HEK293 (cell line): Measurements from ENCODE around the gene TRAFD1.

Experiments
- CTCF ChIA-PET: fragments of 350-600 bp; formaldehyde crosslinking; extraction: SDS; loops from one replicate; lab custom pipeline; 2021; ENCODE audit warnings: antibody characterized with exemption; lab: Yijun Ruan, JAX
- POLR2A ChIA-PET: fragments of 300-600 bp; formaldehyde crosslinking; extraction: SDS; loops from one replicate; lab custom pipeline; 2020; ENCODE audit warnings: antibody characterized with exemption, inconsistent platforms; lab: Yijun Ruan, JAX
- H3K27ac ChIP-seq: fragments of 200-500 bp; sonication (Bioruptor generic); 2 replicates; pipeline ENCODE4 v1.5.1; 2014; ENCODE audit warnings: low read depth, low read length, control low read depth, inconsistent platforms; ENCODE audit errors: extremely low read depth
- H3K36me3 ChIP-seq, 2 experiments: fragments of 200-500 bp in 1 of 2; sonication (Bioruptor generic) in 1 of 2; 1 replicate in 1 of 2; 2 replicates in 1 of 2; pipeline ENCODE4 v1.5.1; 2014 to 2017; ENCODE audit warnings: inconsistent platforms in 2 of 2, low read length in 2 of 2; ENCODE audit not compliant: control insufficient read depth in 2 of 2, insufficient read depth in 1 of 2
- H3K4me1 ChIP-seq: fragments of 200-500 bp; sonication (Bioruptor generic); 2 replicates; pipeline ENCODE4 v1.5.1; 2014; ENCODE audit warnings: mild to moderate bottlenecking, low read length, inconsistent platforms; ENCODE audit not compliant: control insufficient read depth, insufficient read depth
- H3K4me3 ChIP-seq: 2 replicates; pipeline ENCODE4 v1.5.1; 2011; ENCODE audit warnings: low read depth, mild to moderate bottlenecking, control low read depth, low read length, moderate library complexity
- H3K9me3 ChIP-seq: fragments of 200-500 bp; sonication (Bioruptor generic); 2 replicates; pipeline ENCODE4 v1.5.1; 2014; ENCODE audit warnings: low read depth, low read length, inconsistent platforms; ENCODE audit not compliant: control insufficient read depth, insufficient read depth
- BCL6B ChIP-seq: fragments of 450-650 bp; formaldehyde crosslinking; IDR thresholded peaks from 2 replicates; pipeline ENCODE4 v1.5.1; 2017; ENCODE audit warnings: missing biosample characterization, missing genetic modification characterization
- EGR2 ChIP-seq: fragments of 450-650 bp; formaldehyde crosslinking; IDR thresholded peaks from 2 replicates; pipeline ENCODE4 v1.5.1; 2016; ENCODE audit warnings: low read depth, missing biosample characterization, missing genetic modification characterization
- MYNN ChIP-seq: fragments of 450-650 bp; formaldehyde crosslinking; IDR thresholded peaks from 2 replicates; pipeline ENCODE4 v1.5.1; 2016; ENCODE audit warnings: missing biosample characterization, missing genetic modification characterization, borderline replicate concordance
- OVOL3 ChIP-seq: fragments of 450-650 bp; formaldehyde crosslinking; IDR thresholded peaks from 2 replicates; pipeline ENCODE4 v1.5.1; 2016; ENCODE audit warnings: missing biosample characterization, missing genetic modification characterization
- PBX3 ChIP-seq: sonication (generic); formaldehyde crosslinking; IDR thresholded peaks from 2 replicates; pipeline ENCODE4 v1.8.1; 2022; ENCODE audit warnings: mild to moderate bottlenecking, moderate library complexity, missing genetic modification reagents
- PRDM10 ChIP-seq: fragments of 450-650 bp; formaldehyde crosslinking; IDR thresholded peaks from 2 replicates; pipeline ENCODE4 v1.5.1; 2016; ENCODE audit warnings: missing biosample characterization, missing genetic modification characterization
- SP3 ChIP-seq: fragments of 450-650 bp; formaldehyde crosslinking; IDR thresholded peaks from 2 replicates; pipeline ENCODE4 v1.5.1; 2016; ENCODE audit warnings: missing biosample characterization, missing genetic modification characterization
- TSHZ1 ChIP-seq: fragments of 450-650 bp; formaldehyde crosslinking; IDR thresholded peaks from 2 replicates; pipeline ENCODE4 v1.5.1; 2016; ENCODE audit warnings: missing biosample characterization, missing genetic modification characterization, borderline replicate concordance
- YY1 ChIP-seq: fragments of 450-650 bp; formaldehyde crosslinking; IDR thresholded peaks from 2 replicates; pipeline ENCODE4 v1.5.1; 2018; ENCODE audit warnings: missing biosample characterization, missing genetic modification characterization
- ZNF184 ChIP-seq: fragments of 450-650 bp; IDR thresholded peaks from 2 replicates; pipeline ENCODE4 v1.5.1; 2018; ENCODE audit warnings: missing biosample characterization, mild to moderate bottlenecking, missing genetic modification characterization
- ZNF223 ChIP-seq: fragments of 450-650 bp; formaldehyde crosslinking; IDR thresholded peaks from 2 replicates; pipeline ENCODE4 v1.5.1; 2016; ENCODE audit warnings: missing biosample characterization, missing genetic modification characterization
- ZNF426 ChIP-seq: fragments of 450-650 bp; formaldehyde crosslinking; IDR thresholded peaks from 2 replicates; pipeline ENCODE4 v1.5.1; 2017; ENCODE audit warnings: missing biosample characterization, missing genetic modification characterization, mild to moderate bottlenecking, inconsistent platforms, moderate library complexity
- ZNF48 ChIP-seq: fragments of 450-650 bp; formaldehyde crosslinking; IDR thresholded peaks from 2 replicates; pipeline ENCODE4 v1.5.1; 2016; ENCODE audit warnings: missing biosample characterization, missing genetic modification characterization
- ZNF629 ChIP-seq: fragments of 450-650 bp; formaldehyde crosslinking; IDR thresholded peaks from 2 replicates; pipeline ENCODE4 v1.5.1; 2017; ENCODE audit warnings: missing biosample characterization, missing genetic modification characterization
- ZNF654 ChIP-seq: fragments of 450-650 bp; formaldehyde crosslinking; IDR thresholded peaks from 2 replicates; pipeline ENCODE4 v1.5.1; 2016; ENCODE audit warnings: low read depth, missing biosample characterization, missing genetic modification characterization
- ZNF701 ChIP-seq: fragments of 450-650 bp; formaldehyde crosslinking; IDR thresholded peaks from 2 replicates; pipeline ENCODE4 v1.5.1; 2016; ENCODE audit warnings: missing biosample characterization, missing genetic modification characterization
- ZNF76 ChIP-seq: fragments of 450-650 bp; formaldehyde crosslinking; IDR thresholded peaks from 2 replicates; pipeline ENCODE4; 2016; ENCODE audit warnings: low read depth, missing biosample characterization, missing genetic modification characterization, borderline replicate concordance
- ZNF777 ChIP-seq: fragments of 450-650 bp; formaldehyde crosslinking; IDR thresholded peaks from 2 replicates; pipeline ENCODE4 v1.5.1; 2017; ENCODE audit warnings: missing biosample characterization, missing genetic modification characterization, borderline replicate concordance

The TRAFD1 gene

GRCh38 chr12:112194601-112195247 is 69.4 kb downstream of the TRAFD1 start:
- no peak for TF ChIP-seq ZNF777 (tag by site-specific recombination)
- TF ChIP-seq ZNF223 (tag by site-specific recombination) = no peak
- no peak for TF ChIP-seq ZNF426
- TF ChIP-seq ZNF701 (tag by site-specific recombination) = no peak
- TF ChIP-seq ZNF76 (tag by site-specific recombination) = no peak
- TF ChIP-seq BCL6B (tag by site-specific recombination) = no peak
- no peak for TF ChIP-seq MYNN (tag by site-specific recombination)
- TF ChIP-seq OVOL3 (tag by site-specific recombination) = no peak
- no peak for TF ChIP-seq TSHZ1 (tag by site-specific recombination)
- no peak for TF ChIP-seq ZNF48 (tag by site-specific recombination)
- TF ChIP-seq SP3 = no peak
- no peak for TF ChIP-seq ZNF629 (tag by site-specific recombination)
- TF ChIP-seq ZNF654 (tag by site-specific recombination) = no peak
- no peak for TF ChIP-seq YY1
- TF ChIP-seq EGR2 (tag by site-specific recombination) = no peak
- TF ChIP-seq PBX3 (CRISPR knock-in tag) = no peak
- no peak for TF ChIP-seq PRDM10
- TF ChIP-seq ZNF184 (tag by site-specific recombination) = no peak
- no peaks in the 10 kb centered on the region for H3K9me3 ChIP-seq
- H3K4me3 ChIP-seq = no peak overlapping the region
- POLR2A ChIA-PET = no interaction called here
- H3K4me1 ChIP-seq = no peaks in the 10 kb centered on the region
- CTCF ChIA-PET = no interaction called here
- H3K27ac ChIP-seq = no peak overlapping the region
- H3K36me3 ChIP-seq = peaks cover 19 to 99% of the 10 kb centered on the region in 2 experiments
